Neural progenitor cell (in vitro differentiated cells): ENCODE data around the gene FNDC8.

Source experiments
- CTCF ChIP-seq: fragments of 200-600 bp; sonication (generic); IDR thresholded peaks from 2 replicates; pipeline ENCODE4 v1.5.1; 2017; ENCODE audit warnings: antibody characterized with exemption, mild to moderate bottlenecking
- EZH2 ChIP-seq: fragments of 200-600 bp; sonication (generic); IDR thresholded peaks from 2 replicates; pipeline ENCODE4 v1.6.1; 2017; ENCODE audit warnings: antibody characterized with exemption, mild to moderate bottlenecking, moderate library complexity
- EZH2phosphoT487 ChIP-seq: fragments of 200-600 bp; sonication (generic); IDR thresholded peaks from 2 replicates; pipeline ENCODE4 v1.6.1; 2017; ENCODE audit warnings: antibody characterized with exemption

GRCh38 chr17:35104844-35105450, 16.5 kb upstream of the FNDC8 start:
- TF ChIP-seq CTCF (no peak), EZH2 (no peak), EZH2phosphoT487 (no peak)
